GM19452 (cell line): ENCODE measurements around the gene CRYAA.
"Not testable (repeated sequence)": the region's sequence is repeated elsewhere in the genome, so short reads cannot be mapped to it uniquely, and the experiment has no call there.

Source experiments
- ATAC-seq: cut with Tn5 transposase; IDR thresholded peaks from one replicate; pipeline ENCODE4 v1.9.1; 2021; ENCODE audit not compliant: unreplicated experiment

CRYAA gene

DNA sequence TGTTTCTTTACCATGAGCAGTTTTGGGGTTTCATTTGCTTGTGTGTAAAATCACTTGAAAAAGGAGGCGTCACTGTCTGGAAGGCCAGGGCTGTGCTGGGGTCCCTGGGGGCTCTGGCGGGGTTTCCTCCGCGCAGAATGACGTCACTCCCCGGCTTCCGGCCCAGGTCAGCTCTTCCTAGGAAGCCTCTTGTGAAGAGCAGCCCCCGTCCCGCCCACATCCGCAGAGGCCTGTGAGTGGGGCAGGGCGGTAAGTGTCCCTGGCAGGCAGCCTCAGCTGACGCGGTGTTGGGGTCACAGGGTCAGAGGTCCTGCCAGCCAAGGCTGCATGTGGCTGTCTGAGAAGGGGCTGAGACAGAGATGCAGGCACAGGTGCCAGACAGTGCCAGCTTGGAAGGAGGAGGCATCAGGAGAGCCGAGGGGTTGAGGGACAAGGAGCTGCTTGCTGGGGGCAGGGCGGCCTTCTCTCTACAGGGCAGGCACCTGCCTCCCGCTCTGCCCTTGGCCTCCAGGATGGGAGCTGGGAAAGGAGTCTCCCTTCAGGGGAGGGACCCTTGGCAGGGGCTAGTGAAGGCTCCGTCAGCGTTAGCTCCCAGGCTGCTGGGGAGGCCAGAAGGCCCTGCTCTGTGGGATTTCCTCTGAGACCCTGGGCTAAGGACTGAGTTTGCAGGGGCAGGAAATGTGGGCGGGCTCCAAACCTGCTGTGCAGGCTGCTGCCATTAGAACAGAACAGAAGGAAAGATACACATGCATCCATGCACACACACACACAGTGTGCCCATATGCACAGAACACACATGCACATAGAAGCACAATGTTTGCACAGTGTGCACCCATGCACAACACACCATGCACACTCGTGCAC lies 8.5 kb downstream of the CRYAA start:
- not testable (repeated sequence) for ATAC-seq

DNA sequence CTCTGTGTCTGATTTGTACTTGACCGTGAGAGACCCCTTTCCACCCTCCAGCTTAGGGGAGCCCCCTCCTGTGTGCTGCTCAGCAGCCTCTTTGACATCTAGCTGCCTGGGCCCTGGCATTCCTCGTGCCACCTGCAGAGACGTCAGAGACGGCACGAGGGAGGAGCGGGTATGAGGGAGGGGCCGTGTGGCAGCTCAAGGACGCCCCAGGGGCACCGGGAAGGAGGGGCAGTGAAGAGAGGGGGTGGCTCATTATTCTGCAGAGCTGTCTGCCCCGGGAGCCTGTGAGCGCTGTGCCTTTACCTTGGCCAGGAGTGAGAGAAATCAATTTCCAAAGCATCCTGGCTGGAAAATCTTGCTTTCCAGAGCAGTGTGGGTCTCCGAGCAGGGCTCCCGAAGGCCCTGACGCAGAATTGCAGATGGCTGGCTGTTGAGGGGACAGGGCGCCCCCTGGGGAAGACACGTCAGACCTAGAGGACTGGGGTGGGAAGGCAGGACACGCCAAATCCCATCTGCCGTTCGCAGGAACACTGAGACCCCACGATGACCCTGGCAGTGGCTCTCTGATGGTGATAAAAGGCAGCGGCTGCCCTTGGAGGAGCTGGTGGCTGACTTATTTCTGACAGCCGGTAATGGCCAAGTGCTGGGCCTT lies 9.5 kb downstream of the CRYAA start:
- not testable (repeated sequence) for ATAC-seq

DNA sequence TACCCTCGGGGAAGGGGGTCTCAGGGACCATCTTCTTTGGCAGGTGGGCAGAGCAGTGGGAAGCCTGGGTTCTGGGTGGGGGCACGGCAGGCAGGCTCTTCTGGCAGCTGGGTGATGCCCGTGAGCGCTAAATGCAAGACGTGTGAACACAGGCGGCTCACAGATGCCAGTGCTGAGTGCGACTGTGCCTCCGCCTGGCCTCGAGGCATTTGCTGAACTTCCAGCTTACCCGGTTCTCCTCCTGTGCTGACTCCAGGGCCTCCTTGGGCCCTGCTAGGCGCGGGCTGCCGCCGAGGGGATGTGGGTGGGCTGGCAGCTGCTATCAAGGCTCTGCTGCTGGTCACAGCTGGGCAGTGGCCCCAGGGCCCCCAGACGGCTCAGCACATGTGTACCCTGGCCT lies 12.2 kb downstream of the CRYAA start:
- ATAC-seq: not testable (repeated sequence)

DNA sequence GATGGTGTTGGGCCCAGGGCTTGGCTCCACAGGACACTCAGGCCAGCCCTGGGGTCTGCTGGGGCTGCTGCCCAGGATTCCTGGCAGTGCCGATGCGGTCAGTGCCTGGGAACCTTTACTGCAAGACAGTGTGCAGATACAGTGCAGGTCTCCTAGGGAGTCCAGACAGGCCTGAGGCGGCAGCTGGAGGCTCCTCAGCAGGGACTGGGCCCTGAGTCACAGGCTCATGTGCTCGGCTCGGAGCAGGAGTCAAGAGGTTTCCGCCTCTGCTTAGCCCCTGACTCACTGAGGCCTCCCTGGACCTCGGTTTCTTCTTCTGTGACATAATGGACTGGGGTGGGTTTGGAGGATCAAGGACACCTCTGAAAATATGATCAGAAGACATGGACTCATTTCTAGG lies 18.5 kb downstream of the CRYAA start:
- ATAC-seq: not testable (repeated sequence)

- no peak for ATAC-seq
These were observed 18.9 kb downstream of the CRYAA start for GRCh38 chr21:43187715-43188114.

GRCh38 chr21:43188181-43188580 lies 19.4 kb downstream of the CRYAA start:
- ATAC-seq: no peak

DNA sequence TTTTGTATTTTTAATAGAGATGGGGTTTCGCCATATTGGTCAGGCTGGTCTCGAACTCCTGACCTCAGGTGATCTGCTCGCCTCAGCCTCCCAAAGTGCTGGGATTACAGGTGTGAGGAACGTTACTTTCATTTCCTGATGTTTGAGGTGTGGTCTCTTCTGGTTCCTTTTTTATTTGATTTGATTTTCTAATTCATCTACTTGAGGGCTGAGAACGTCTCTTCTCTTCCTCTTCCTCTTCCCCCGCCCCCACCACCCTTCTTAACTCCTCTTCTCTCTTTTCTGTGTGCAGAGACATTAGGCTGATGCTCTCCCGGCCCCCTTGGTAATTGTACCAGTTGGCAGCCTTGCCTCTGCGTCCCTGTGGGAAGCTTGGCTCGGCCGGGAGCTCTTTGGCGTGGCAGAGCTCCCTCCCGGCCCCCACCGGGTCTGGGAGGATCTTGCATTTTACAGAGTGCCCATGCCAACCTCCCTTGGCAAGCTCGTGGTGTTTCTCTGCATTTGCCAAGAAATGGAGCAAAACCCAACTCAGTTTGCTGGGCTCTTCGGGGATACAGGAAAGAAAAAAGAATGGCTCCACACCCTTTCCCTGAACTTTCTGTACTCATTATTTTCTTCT lies 19.9 kb downstream of the CRYAA start:
- ATAC-seq: no peak

GRCh38 chr21:43189936-43190335 lies 21.1 kb downstream of the CRYAA start:
- ATAC-seq: no peak

- no peak for ATAC-seq
These were observed 21.7 kb downstream of the CRYAA start for GRCh38 chr21:43190544-43190943.

DNA sequence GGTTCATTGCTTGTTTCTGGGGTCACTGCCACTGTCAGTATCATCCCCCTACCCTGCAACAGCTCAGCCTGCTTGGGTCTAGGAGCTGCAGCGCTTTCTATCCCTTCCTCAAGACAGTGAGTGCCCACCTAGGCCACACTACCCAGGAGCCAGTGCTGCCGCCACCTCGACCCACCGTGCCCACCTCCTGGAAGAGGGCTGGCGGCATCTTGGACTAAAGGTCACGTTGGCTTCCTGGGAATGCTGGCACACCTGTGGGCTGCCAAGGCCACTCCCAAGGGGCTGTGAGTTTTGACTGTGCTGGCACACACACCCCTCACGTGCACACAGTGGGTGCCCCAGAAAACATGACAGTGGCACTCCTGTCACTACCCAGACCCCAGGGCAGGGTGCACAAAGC lies 22.1 kb downstream of the CRYAA start:
- no peak for ATAC-seq

- no peak for ATAC-seq
These were observed 22.7 kb downstream of the CRYAA start for GRCh38 chr21:43191521-43191920.

GRCh38 chr21:43191971-43192370 lies 23.2 kb downstream of the CRYAA start:
- no peak for ATAC-seq

DNA sequence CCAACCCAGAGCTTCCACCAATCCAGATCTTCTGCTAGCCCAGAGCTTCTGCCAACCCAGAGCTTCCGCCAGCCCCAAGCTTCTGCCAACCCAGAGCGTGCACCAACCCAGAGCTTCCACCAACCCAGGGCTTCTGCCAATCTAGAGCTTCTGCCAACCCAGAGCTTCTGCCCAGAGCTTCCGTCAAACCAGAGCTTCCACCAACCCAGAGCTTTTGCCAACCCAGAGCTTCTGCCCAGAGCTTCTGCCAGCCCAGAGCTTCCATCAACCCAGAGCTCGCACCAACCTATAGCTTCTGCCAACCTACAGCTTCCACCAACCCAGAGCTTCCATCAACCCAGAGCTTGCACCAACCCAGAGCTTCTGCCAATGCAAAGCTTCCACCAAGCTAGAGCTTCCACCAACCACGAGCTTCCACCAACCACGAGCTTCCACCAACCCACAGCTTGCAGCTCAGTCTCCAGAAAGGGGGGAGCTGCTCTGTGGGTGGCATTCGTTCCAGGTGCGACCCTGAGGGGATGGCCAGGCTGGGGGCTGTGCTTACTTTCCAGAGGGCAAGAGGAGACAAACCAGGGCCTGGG lies 23.8 kb downstream of the CRYAA start:
- ATAC-seq: no peak

GRCh38 chr21:43193088-43193650 lies 24.4 kb downstream of the CRYAA start:
- no peak for ATAC-seq

- ATAC-seq: no peak
These were observed 25.0 kb downstream of the CRYAA start for GRCh38 chr21:43193651-43194302.

- ATAC-seq: no peak
These were observed 25.7 kb downstream of the CRYAA start for GRCh38 chr21:43194303-43195120.

GRCh38 chr21:43195121-43196021 lies 26.6 kb downstream of the CRYAA start:
- no peak for ATAC-seq

- no peak for ATAC-seq
These were observed 28.0 kb downstream of the CRYAA start for GRCh38 chr21:43196826-43197225.

DNA sequence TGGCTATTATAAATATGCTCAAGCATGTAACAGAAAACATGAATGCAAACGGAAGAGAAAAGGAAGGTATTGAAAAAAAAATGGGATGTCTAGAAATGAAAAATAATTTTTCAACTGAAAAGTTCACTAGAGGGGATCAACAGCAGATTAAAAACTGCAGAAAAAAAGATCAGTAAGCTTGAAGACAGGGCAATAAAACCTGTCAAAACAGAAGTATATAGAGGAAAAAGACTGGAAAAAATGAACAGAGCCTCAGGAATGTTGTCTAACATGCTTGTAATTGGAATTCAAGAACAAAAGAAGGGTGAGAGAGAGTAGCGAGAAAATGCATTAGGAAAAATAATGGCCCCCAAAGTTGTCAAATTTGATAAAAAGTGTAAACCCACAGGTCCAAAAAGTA lies 29.6 kb downstream of the CRYAA start:
- no peak for ATAC-seq
